GM21723 (cell line): ENCODE measurements around the gene GJC1.

Source experiments
- ATAC-seq: cut with Tn5 transposase; IDR thresholded peaks from one replicate; pipeline ENCODE4 v1.9.1; 2021; ENCODE audit warnings: mild to moderate bottlenecking, moderate library complexity; ENCODE audit not compliant: unreplicated experiment

The GJC1 gene

GRCh38 chr17:44829523-44830358, at the start of gene GJC1:
Gene GJC1, minus strand, starts transcription at chr17:44830287. Its CDS starts 24,470 bp downstream, at chr17:44805817.
- ATAC-seq: no peak

DNA sequence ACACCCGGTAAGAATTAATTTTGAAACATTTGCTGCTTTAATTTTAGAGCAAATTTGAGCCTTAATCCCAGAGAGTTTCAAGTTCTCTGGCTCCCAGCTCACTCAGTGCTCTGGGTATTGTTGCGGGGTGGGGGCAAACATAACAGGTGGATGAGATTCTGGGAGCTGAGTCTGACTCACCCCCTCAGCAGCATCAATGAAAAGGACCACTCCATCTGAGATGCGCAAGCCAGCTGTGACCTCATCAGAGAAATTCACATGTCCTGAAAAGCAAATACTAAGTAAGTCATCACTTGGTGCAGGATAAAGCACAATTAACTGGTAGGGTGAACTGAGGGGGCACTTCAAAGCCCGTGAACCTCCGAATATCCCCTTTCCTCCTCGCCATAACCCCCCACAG, 49.3 kb upstream of the GJC1 start:
- no peak for ATAC-seq

DNA sequence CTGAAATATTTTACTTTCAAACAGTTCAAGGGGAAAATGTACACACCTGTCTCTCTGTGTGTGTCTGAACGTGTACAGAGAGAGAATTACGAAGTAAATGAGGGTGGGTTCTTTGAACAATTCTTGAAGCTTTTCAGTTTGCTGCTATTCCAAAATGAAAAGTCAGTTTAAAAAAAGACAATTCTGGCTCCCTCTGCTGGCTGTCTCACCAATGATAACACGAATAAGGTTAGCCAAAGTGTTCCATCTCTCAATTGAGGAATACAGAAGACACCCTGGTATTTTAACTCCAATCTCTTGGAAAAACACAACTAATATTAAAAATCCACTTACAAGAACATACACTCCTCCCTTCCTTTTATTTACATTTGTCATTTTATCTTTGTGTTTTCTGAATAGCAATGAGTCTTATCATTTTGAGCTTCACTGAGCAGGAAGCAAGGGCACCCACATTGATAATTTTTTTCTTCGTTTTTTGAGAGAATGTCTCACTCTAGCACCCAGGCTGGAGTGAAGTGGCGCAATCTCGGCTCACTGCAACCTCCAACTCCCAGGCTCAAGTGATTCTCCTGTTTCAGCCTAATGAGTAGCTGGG, 48.6 kb upstream of the GJC1 start:
- no peak for ATAC-seq

DNA sequence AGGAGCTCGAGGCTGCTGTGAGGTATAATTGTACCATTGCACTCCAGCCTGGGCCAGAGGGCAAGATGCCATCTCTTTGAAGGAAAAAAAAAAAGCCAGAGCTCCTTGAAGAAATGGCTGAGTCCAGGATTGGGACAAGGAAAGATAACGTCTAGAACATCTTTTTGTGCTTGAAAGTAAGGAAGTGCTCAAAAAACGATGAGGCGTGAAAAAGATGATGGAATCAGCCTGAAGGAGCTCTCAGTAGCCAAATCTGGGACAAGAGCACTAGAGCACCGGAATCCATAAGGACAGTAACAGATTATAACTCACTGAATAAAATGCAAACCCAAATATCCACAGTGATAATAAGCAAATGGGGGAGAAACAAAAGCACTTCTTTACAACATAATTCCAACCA, 47.0 kb upstream of the GJC1 start:
- no peak for ATAC-seq

DNA sequence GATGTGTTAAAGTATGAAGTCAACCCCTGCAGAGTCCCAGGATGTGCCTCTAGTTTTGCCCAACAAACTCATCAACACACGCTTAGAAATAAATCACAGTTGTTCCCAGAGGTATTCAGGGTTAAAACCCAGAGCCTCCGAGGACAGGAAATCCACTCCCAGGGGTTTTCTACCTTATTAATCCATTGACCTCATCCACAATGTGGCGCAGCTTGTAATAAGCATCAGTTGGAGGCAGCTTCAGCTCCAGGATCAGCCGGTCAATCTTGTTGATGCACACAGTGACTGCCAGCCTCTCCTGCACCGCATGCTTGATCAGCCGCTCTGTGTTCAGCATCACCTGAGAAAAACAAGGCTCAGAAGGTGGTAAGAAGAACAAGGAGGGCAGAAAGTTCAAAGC, 45.7 kb upstream of the GJC1 start:
- no peak for ATAC-seq

DNA sequence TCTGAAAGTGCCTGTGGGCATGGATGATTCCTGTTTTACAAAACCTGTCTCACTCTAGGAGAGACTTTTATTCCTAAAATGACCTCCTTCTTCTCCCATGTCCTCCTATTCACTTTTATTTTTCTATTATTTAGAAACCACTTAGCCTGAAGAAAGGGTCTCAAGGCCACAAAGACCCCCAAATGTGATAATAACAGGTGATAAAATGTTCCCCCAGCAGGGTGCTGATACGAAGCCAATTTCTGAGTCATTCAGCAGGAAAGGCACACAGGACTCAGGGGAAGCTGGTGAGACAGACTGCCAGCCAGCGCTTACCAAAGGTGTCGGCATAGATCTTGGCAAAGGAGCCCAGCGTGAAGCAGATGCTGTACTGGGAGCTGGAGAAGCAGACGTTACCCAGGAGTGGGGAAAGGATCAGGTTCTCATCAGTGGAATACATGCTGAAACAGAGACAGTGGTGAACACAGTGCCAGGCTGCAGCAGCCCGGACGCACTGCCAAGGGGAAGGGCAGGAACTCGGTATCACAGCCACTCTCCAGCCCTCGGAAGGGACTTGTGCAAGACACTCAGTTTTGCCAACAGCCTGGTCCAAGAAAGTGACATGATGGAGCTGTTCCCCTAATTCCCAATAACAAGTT, 42.2 kb upstream of the GJC1 start:
- ATAC-seq: no peak

- ATAC-seq: no peak
These were observed 41.5 kb upstream of the GJC1 start for GRCh38 chr17:44871556-44871955.

- no peak for ATAC-seq
These were observed 37.8 kb upstream of the GJC1 start for GRCh38 chr17:44867841-44868240.

DNA sequence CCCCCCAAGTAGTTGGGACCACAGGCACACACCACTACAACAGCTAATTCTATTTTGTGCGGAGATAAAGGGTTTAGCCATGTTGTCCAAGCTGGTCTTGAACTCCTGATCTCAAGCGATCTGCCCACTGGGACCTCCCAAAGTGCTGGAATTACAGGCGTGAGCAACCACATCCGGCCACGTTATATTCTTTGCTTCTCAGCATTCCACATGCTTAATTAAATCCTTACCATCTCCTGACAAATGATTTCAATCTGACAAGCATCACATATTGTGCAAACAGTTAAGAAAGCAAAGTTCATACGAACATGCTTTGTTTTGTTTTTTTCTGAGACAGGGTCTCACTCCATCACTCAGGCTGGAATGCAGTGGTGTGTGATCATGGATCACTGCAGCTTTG, 35.8 kb upstream of the GJC1 start:
- ATAC-seq: no peak

DNA sequence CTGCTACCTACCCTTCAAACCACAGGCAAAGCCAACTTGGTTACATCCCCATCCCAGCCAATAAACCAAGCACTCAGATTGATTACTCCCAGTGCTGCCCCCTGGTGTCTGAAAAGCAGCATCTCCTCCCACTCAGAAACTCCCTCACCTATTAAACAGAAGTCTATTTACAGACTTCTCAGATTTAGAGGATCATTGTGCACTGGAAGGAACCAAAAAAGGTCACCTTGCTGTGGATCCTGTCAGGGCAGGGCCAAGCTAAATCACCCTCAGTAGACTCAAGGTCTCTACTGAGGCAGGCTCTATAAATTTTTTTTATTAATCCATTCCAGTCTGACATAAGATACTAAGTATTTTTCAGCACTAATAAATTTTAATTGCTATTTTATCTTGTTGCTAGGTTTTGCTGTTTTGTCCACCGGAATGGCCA, 35.2 kb upstream of the GJC1 start:
- ATAC-seq: no peak

DNA sequence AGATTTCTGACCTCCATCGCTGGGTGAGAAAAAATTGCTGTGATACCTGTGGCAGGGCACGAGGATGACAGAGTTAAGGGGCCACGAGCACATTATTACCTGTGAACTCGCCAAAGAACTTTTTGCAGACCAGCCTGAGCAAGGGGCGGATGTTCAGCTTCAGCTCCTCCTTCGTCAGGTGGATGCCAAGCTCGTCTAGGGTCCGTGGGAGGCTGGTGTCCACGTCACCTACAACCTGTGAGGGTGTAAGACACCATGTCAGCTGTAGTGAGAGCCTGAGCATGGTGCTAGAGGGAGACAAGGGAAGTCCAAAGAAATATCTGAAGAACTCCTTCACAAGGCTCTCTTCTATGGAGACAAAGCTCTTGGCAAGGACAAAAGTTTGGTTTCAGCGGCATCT, 34.7 kb upstream of the GJC1 start:
- ATAC-seq: no peak

GRCh38 chr17:44863061-44863918, 33.2 kb upstream of the GJC1 start:
- ATAC-seq: no peak

DNA sequence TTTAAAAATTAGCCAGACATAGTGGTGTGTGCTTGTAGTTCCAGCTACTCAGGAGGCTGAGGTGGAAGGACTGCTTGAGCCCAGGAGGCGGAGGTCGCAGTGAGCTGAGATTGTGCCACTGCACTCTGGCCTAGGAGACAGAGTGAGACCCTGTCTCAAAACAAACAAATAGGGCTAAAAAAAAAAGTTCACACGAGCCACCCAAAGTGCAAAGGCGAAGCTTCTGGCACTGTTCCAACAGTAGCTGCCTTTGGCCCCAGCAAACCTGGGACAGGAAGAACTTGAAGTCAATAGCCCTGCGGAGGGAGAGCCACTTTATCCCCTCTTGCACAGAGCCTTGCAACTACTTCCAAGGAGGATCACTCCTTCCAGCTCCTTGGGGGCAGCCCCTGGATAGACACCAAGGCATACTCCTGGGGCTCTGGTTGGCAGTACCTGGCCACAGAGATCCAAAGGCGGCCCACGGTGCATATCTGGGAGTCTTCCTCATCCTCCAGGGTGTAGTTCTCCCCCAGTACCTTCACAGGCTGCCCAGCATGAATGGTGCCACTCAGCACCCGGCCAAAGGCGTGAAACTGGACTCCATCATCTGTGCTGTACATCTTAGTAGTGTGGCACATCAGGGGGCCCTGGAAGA, 32.3 kb upstream of the GJC1 start:
- ATAC-seq: no peak

DNA sequence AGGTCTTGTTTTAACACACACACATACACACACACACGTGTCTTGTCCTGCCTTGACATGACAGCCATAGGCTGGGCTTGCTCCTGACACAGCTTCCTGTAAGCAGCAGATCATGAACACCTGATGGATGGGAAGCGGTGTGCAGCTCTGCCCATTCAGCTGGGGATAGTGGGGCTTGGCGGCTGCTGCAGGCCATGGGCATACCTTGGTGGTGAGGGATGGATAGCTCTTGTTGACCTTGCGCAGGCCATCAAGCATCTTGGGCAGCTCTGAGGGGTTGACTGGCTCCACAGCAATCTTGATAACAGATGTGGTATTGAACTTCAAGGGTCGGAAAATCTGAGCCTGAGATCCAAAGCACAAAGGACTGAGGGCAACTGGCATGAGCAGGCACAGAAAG, 29.6 kb upstream of the GJC1 start:
- no peak for ATAC-seq

GRCh38 chr17:44854192-44854591, 24.1 kb upstream of the GJC1 start:
- no peak for ATAC-seq

DNA sequence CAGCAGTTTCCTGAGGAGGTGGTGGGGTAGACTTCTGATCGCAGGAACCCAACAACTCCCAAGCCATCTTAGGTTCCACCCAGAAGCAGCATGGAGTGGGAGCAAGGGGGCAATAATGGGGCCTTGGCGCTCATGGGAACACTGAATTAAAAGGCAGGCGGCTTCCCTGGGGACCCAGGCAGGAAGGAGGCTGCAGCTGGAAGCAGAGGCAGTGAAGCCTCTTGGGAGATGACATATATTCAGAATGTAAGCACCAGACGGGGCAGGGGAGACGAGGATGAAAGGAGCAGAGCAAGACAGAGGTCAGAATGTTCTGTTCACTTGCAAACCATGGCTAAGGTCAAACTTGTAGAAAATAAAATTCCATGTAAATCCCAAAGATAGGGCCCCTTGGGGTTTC, 20.5 kb upstream of the GJC1 start:
- no peak for ATAC-seq

DNA sequence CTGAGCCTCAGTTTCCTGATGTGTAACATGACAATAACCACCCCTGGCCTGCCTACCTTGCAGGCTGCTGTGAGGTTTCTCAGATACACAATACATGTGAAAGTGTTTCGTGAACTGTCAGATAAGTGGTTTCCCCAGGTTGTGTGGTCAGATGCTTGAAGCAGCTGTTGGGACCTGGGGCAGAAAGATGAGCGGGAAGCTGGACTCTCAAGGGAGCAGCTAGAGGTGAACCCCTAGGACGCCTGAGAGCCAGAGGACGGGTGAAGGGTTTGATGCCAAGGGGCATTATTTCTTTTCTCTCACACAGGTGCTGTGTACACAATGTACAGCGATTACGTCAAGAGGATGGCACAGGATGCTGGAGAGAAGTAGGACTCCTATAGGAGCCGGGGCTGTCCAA, 19.9 kb upstream of the GJC1 start:
- no peak for ATAC-seq

DNA sequence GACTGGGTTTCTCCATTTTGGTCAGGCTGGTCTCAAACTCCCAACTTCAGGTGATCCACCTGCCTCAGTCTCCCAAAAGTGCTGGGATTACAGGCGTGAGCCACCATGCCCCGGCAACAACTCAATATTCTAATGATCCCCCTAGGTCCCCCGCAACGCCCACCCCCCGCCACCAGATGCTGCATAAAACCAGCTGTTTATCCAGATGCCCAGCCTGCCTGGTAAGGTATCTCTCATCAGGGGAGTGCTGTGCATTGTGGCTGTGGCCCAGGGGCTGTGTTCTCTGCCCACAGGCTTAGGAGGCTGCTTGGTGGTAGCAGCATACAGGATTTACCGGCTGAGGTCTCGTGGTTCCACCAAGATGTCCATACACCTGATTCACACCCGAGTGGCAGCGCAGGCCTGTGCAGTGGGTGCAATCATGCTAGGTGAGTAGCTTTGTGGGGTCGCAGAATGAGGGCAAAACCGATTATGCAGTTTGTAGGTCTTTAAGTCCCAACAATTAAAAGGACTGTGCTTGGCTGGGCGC, 18.9 kb upstream of the GJC1 start:
- no peak for ATAC-seq

DNA sequence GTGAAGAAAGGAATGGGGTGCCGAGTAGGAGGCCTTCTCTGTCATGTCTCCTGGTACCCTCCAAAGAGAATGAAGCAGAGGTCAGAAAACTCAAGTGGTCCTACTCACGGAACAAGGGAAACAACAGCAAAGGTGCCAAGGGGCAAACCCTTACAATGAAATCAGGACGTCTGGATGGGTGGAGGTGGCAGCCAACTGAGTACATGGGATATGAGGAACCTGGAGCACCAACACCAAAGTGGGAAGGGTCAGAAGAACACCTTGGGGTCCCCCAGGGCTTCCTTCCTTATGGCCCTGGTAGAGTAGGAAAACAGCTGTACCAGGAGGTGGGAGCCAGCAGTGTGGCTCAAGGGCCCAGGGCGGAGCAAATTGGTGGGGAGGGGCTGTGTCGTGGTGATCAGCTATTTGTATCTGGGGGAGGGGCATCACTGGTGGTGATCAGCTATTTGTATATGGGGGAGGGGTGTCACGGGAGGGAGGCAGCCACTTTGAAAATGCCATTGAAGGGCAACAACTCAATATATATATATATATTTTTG, 18.2 kb upstream of the GJC1 start:
- no peak for ATAC-seq

- no peak for ATAC-seq
These were observed 17.5 kb upstream of the GJC1 start, which contains the start of gene HIGD1B for GRCh38 chr17:44847586-44847985. Gene HIGD1B, plus strand, starts transcription at chr17:44847883. Its CDS starts 270 bp downstream, at chr17:44848153.
